Lower leg skin (tissue), 4 donors: ENCODE data around the gene PRDM10. TPM values are rescaled to one million over a fixed set of nuclear protein-coding genes. Genes with fewer than 3 reads are reported as not detected.
"Not testable (repeated sequence)": the region's sequence is repeated elsewhere in the genome, so short reads cannot be mapped to it uniquely, and the experiment has no call there.

ENCODE experiments used
- DNase-seq, 2 donors: peaks; one replicate each; pipeline ENCODE4 v3.0.0-alpha.2; 2019; ENCODE audit warnings: low spot score in 2 of 2
- H3K4me3 ChIP-seq: fragments of 200-600 bp; sonication (generic); 2 replicates; pipeline ENCODE4 v1.5.1; 2017; ENCODE audit warnings: mild to moderate bottlenecking, low read depth; ENCODE audit not compliant: poor library complexity, severe bottlenecking
- CTCF ChIP-seq, 3 donors: fragments of 450-650 bp; IDR thresholded peaks; one replicate each; pipeline ENCODE4 v1.5.1; 2016; ENCODE audit warnings: antibody characterized with exemption in 3 of 3, mild to moderate bottlenecking in 3 of 3, moderate library complexity in 2 of 3
- POLR2A ChIP-seq, 2 donors: fragments of 450-650 bp; IDR thresholded peaks; one replicate each; pipeline ENCODE4 v1.6.1; 2016 to 2017; ENCODE audit warnings: antibody characterized with exemption in 2 of 2, mild to moderate bottlenecking in 1 of 2, moderate library complexity in 1 of 2
- WGBS, 2 donors: methylation state at CpG; one replicate each; pipeline ENCODE4 v1.1.5; 2018; 5-methylcytosine and 5-hydroxymethylcytosine counted together
- intact Hi-C: fragments of 100-400 bp; cut with DNase I; formaldehyde crosslinking; loops from one replicate; pipeline ENCODE4 v1.15.0; 2023; ENCODE audit warnings: low total_unique reads
- total RNA-seq, 4 donors: library from RNA; depleted of rRNA; stranded (reverse); fragments of >200 nt; gene quantifications; one replicate each; pipeline ENCODE4 v1.1.0, GENCODE V29; 2016

The PRDM10 gene
- total RNA-seq, 4 donors from 2014 or later, result 6.7 to 13.0 (median 9.1) TPM

DNA sequence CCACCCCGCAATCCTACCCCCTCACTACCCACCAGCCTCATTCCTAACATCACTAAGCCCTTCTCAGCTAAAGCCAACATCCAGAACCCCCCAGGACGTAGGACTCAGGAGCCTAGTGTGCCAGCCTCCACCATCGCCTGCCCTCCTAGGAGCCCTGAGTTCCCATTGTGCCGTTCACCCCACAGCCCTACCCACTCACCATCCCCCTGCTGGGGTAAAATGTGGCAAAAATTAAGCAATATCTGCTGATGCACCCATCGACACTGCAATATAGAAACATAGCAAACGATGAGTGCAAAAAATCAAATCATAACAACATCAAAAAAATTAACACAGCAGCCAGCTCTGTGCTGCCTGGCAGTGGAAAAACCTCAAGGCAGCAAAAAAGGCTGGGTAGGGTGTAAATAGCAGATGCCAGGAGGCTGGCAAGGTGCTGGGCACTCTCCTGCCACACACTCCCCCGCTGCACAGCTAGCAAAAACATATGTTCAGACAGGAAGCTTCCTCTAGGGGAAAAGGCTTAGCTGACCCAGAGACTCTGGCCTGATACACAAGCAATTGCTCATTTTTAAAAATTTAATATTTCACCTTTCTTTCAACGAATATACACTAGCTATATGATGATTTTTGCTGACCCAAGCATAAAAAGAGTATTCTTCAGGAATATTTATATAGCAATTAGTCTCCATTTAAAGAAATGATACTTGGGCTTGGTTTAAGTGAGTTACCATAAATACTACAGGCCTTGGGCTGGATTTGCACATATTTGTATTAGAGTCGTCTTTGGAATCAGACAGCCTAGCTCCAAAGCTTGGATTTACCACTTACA lies 33.8 kb downstream of the PRDM10 start:
- intact Hi-C loops, result no loop called here
- no peak overlapping the region for H3K4me3 ChIP-seq
- WGBS, 2 donors, result 84 to 85% methylated on average over 9 of the region's 9 CpGs
- peak in 1 of 2 donors; percentile 42 for DNase-seq
- TF ChIP-seq POLR2A (IDR thresholded peaks at IDR 0.05), result no peak
- TF ChIP-seq CTCF (IDR thresholded peaks at IDR 0.05), result no peak

DNA sequence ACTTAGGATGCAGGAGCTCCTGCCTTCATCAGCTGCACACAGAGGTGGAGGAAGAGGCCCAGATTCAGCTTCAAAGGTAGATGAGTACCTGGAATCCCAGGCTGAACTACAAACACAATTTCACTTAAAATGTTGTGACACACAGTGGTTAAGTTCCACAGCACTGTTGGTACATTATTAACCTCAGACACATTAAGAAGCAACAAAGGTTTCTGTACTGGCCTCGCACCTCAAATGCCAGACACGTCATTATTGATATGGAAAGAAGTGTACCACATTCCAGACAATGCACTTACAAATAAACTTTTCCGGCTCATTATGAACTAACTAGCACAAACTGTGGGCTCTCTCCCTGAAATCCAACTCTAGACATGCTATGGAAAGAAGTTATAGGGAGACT lies 34.6 kb downstream of the PRDM10 start:
- intact Hi-C loops, result no loop called here
- WGBS, 2 donors, result 90 to 93% methylated on average over 3 of the region's 3 CpGs
- DNase-seq, result no peak
- no peak overlapping the region for H3K4me3 ChIP-seq
- TF ChIP-seq POLR2A (IDR thresholded peaks at IDR 0.05) (no peak), CTCF (IDR thresholded peaks at IDR 0.05) (no peak)

DNA sequence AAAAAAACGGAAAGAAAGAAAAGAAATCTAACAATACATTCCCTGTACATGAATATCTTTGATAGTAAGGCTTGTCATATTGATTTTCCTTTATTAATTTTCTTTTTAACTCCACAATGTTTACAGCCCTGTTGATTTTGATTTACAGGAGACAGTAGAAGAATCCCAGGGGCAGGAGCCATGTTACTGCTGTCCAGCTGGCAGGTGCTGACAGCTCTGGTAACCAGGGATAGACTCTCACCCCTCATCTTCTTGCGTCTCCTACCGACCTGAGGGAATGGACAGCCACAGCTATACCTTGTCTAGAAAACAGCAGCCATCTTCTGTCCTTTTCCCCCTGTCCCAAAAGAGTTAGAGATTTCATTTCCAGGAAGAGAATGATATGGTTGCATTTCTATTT lies 37.4 kb downstream of the PRDM10 start:
- DNase-seq, result no peak
- H3K4me3 ChIP-seq, result no peak overlapping the region
- intact Hi-C loops, result no loop called here
- no peak for TF ChIP-seq POLR2A (IDR thresholded peaks at IDR 0.05)
- no peak for TF ChIP-seq CTCF (IDR thresholded peaks at IDR 0.05)
- 89 to 95% methylated on average over 3 of the region's 3 CpGs for WGBS, 2 donors

DNA sequence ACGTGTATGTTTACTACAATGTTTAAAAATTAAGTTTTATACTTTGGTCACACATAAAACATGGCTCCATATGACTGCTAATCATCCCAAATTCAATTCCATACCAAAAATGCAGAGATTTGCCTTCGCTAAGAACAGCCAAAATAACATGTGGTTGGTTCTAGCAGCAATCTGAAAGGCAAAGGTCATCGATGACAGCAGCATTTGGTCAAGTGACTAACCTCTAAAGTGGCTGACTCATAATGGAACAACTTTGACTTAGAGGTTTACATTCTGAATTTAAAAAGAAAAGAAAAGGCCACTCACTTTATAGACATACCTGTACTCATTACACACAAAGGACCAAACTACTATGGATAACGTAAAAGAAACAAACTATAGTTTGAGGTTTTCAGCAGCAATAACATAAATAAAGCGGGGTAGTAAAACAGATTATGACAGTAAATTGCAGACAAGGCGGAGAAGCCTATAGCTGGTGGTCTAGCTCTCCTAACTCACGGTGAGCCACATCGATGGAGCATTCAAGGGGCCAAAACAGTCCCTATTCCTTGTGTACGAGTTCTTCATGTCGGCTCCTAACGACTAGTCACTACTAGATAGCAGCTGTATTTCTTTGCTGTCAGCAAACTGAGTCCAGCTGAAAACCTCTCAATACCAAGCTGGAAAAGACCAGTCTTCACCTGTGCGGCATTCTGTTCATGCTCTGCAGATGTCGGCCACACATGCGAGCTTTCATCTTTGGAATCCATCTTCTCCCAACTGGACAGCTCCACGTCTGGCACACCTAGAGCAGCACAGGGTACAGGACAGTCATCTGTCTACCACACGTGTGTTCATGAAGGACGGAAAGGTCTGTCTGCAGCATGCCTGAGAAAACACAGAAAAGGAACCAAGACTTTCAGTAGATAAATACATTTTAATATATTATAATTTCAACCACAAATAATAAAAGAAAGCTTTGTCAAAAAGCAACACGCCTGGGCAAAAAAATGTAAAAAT lies 42.1 kb downstream of the PRDM10 start:
- intact Hi-C loops, result no loop called here
- WGBS, 2 donors, result 90 to 91% methylated on average over 18 of the region's 18 CpGs
- TF ChIP-seq POLR2A (IDR thresholded peaks at IDR 0.05), result no peak
- H3K4me3 ChIP-seq, result no peak overlapping the region
- DNase-seq, result no peak

- intact Hi-C loops, result no loop called here
- DNase-seq, result no peak
- no peak overlapping the region for H3K4me3 ChIP-seq
- WGBS, 2 donors, result 97 to 100% methylated on average over 3 of the region's 3 CpGs
- TF ChIP-seq CTCF (IDR thresholded peaks at IDR 0.05) (no peak), POLR2A (IDR thresholded peaks at IDR 0.05) (no peak)
These were observed 42.9 kb downstream of the PRDM10 start for GRCh38 chr11:129959687-129960086.

- 95 to 96% methylated on average over 4 of the region's 4 CpGs for WGBS, 2 donors
- no peak for TF ChIP-seq POLR2A (IDR thresholded peaks at IDR 0.05)
- TF ChIP-seq CTCF (IDR thresholded peaks at IDR 0.05), result no peak
These were observed 47.4 kb downstream of the PRDM10 start for GRCh38 chr11:129955282-129955681.

DNA sequence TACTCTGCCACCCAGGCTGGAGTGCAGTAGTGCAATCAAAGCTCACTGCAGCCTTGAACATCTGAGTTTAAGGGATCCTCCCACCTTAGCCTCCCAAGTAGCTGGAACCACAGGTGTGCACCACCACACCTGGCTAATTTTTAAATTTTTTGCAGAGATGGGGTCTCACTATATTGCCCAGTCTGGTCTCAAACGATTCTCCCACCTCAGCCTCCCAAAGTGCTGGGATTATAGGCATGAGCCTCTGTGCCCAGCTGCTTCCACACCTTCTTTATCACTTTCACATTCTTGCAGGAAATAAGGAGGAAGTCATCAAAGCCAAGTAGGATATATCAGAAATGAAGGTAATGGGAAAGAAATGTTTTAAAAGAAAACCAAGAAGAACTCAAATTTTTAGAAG lies 47.9 kb downstream of the PRDM10 start:
- H3K4me3 ChIP-seq, intact Hi-C loops, DNase-seq: not testable (repeated sequence)
- 87 to 96% methylated on average over 1 of the region's 1 CpG for WGBS, 2 donors

More at GRCh38 chr11:129955282-129955681, 47.4 kb downstream of the PRDM10 start:
- DNase-seq, result no peak
- intact Hi-C loops, result no loop called here
- no peak overlapping the region for H3K4me3 ChIP-seq
